Measurements from ENCODE around the gene HAUS5. TPM values are rescaled to one million over a fixed set of nuclear protein-coding genes. Genes with fewer than 3 reads are reported as not detected.

HAUS5 gene
- total RNA-seq, 1 donor from 2014 or later = 6.4 TPM

DNA sequence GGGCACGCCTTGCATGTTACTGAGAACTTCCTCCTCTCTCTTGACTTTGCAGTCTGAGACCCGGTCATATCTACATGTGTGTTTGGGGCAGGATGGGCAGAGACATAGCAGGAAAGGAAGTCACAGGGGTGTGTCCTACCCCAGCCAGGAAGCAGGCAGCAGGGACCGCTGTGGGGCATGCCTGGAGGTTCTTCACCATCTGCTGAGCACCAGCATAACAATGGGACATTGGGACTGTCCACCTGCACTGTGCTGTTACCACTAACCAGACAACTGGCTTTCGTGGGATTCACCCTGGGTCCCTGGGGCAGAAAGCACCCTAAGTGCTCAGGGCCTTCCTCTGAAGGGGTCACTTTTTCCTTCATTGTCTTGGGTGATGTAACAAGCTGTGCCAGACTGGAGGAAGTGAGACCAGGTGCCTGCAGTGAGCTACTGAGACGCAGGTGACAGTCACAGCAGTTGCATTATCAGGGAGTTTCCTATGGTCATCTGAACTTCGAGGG lies 2.6 kb upstream of the HAUS5 start:
- DNase-seq = no peak

DNA sequence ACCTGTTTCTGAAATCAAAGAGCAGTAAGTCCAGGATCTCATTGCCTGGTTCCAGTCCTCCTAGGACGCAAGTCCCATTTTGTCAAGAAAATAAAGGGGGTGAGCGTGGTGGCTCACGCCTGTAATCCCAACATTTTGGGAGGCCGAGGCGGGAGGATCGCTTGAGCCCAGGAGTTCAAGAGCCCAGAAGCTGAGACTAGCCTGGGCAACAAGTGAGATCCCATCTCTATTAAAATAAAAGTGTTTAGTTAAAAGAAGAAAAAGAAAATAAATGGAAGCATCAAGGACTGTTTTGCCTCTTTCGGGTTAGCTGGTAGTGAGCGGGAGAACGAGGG lies 344 bp upstream of the HAUS5 start:
- no peak for DNase-seq

DNA sequence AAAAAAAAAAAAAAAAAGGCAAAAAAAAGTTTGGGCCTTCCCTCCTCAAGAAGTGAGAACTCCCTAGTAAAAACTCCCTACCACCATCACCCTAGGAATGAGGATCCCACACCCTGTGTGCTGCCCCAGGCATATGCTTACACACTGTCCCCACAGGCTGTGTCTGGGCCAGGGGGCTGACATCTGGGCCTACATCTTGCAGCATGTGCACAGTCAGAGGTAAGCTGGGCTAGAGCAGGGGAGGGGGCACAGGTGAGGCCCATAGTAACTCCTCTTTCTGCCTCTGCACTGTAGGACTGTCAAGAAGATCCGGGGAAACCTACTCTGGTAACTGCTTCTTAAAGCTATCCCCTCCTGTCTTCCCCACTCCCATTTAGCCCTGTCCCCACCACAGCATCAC lies 1.0 kb downstream of the HAUS5 start:
- DNase-seq = no peak

GRCh38 chr19:35615036-35615435 lies 2.5 kb downstream of the HAUS5 start:
- DNase-seq = no peak

GRCh38 chr19:35618857-35619256 lies 6.3 kb downstream of the HAUS5 start:
- DNase-seq = no peak

DNA sequence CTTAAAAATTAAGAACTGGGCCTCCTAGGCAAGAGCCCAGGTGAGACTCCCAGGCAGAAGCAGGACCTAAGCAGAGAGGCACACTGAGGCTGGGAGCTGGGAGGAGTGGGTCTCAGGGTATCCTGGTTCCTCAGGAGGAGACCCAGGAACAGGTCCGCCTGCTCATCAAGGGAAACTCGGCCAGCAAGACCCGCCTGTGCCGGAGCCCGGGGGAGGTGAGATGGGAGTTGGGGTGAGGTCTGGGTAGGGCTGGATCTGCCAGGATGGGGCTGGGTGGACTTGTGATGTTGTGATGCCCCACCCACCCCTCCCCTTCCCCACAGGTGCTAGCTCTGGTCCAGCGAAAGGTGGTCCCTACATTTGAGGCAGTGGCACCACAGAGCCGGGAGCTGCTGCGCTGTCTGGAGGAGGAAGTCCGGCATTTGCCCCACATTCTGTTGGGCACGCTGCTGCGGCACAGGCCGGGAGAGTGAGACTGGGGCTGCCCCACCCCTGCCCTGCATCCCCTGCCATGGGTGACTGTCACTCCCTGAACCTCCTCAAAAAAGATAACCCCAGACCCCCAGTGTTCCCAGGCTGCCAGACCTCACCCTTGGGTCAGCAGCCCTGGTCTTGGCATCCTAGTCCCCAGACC lies 6.9 kb downstream of the HAUS5 start:
- no peak for DNase-seq

GRCh38 chr19:35620001-35620400 lies 7.5 kb downstream of the HAUS5 start:
- no peak for DNase-seq

GRCh38 chr19:35621708-35622107 lies 9.2 kb downstream of the HAUS5 start:
- DNase-seq = no peak

DNA sequence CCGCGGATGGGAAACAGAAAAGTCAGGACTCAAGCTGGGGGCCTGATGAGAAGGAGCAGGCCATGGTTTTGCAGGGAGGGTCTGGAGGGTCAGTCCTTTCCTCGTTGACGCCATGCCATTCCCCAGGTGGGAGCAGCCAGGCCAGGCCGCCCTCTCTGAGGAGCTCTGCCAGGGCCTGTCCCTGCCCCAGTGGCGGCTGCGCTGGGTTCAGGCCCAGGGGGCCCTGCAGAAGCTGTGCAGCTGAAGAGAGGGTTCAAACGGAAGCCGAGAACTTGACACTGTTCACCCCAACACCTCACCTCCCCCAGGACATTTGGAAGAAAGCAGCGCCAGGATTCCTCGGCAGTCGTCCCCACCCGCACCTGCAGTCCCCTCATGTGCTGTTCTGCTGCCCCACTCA lies 10.2 kb downstream of the HAUS5 start:
- no peak for DNase-seq

- DNase-seq = no peak
Observed at GRCh38 chr19:35623327-35624010, 10.9 kb downstream of the HAUS5 start.

- DNase-seq = no peak
Observed at GRCh38 chr19:35628264-35628564, 15.7 kb downstream of the HAUS5 start.

DNA sequence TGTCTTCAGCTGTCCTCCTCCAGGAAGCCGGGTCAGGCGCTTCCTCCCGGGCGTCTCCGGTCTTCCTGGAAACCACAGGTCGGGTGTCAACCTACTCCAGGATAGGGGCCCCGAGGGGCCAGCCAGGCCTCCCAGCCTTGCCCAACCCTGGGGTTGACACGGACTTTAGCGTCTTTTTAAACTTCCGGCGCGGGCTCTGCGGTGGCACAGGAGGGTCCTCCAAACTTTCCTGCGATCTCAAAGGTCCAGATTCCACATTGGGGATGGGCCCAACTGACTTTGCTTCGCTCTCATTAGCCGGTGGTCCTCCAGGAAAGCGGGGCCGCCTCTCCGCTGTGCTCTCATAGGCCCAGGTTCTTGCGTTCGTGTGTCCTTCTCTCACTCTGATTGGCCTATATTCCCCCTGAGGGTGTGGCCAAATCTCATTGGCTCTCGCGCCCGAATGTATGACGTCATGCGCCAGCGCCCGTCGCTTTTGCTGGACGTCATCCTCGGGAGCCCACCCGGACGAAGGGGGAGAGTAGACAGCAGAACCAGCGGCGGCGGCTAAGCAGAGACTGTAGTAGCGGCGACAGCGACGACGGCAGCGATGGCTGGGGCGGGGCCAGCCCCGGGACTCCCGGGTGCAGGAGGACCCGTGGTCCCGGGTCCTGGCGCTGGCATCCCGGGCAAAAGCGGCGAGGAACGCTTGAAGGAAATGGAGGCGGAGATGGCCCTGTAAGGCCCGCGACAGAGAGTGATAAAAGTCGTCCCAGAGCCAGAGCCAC lies 16.2 kb downstream of the HAUS5 start, which contains the start of gene RBM42:
TSS of gene RBM42 (plus strand) at position 472 of the 767 bp plus-strand sequence. CDS start at position 590, 118 bp downstream.
- peak; percentile 92 for DNase-seq

- DNase-seq = no peak
Observed at GRCh38 chr19:35629332-35629633, 16.7 kb downstream of the HAUS5 start.

DNA sequence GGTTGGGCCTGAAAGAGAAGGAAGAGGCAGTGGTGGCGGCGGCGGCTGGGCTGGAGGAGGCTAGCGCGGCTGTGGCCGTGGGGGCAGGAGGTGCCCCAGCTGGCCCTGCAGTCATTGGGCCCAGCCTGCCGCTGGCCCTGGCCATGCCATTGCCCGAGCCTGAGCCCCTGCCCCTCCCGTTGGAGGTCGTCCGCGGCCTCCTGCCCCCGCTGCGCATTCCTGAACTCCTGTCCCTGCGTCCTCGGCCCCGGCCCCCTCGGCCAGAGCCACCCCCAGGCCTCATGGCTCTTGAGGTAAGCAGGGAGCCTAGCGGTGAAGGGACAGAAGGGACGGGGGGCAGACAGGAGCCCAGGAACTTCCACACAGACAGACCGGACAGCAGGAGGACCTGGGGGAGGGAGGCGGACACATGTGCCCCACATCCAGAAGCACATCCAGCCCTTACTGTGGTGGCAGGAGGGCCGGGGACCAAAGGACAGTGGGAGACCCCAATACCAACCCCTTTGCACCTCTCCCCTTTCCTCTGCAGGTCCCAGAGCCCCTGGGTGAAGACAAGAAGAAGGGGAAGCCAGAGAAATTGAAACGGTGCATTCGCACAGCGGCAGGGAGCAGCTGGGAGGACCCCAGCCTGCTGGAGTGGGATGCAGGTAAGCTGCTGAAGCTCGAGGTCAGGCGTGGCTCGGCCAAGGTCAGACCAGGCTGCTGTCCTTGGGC lies 21.3 kb downstream of the HAUS5 start:
- DNase-seq = no peak

DNA sequence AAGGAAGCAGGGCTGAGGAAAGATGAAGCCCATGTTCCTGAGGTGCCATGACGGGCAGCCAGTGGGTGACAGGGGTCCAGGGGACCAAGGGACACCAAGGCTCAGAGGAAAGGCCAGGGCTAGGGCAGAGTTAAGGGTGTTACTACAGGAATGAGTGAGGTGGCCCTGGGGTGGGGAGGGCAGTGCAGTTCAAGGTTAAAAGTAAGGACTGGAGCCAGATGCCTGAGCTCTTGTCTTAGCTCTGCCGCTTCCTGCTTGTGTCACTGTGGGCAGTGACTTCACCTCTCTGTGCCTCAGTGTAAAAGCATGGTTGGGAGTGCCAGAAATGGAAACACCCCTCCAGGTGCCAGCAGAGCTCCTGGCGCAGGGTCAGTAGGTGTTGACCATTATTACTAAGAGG lies 24.1 kb downstream of the HAUS5 start:
- no peak for DNase-seq

DNA sequence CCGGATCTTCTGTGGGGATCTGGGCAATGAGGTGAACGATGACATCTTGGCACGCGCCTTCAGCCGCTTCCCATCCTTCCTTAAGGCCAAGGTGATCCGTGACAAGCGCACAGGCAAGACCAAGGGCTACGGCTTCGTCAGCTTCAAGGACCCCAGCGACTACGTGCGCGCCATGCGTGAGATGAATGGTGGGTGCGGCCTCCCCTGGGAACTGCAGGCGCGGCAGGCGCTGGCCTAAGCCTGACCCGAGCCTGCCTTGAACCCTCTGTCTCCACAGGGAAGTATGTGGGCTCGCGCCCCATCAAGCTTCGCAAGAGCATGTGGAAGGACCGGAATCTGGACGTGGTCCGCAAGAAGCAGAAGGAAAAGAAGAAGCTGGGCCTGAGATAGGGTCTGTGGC lies 24.6 kb downstream of the HAUS5 start:
- no peak for DNase-seq

DNA sequence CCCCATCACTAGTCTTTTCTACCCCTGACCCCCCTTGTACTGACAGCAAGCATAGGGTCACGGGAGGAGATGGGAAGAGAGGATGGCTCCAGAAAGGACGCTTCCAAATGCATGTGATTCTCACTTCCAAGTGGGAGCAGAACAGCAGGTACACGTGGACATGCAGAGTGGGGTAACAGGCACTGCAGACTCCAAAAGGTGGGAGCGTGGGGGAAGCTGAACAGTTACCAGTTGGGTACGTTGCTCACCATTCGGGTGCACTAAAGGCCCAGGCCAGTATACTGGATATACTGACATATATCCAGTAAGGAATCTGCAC lies 26.7 kb downstream of the HAUS5 start:
- no peak for DNase-seq

DNA sequence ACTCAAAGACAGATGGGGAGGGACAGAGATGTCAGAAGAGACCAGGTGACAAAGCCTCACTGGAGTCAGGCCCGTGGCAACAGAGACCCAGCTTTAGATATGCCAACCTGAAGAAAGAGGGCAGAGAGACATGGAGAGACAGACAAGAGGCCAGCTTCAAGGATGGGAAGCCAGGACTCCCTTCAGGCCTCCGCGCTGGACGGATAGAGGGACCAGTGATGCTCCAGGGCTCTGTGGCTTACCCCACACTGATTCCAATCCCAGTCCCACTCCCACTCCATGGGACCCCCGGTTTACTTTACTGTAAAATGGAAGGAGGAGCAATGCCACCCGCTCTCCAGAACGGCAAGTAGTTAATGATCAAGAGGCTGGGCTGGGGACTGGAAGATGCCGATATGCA lies 27.3 kb downstream of the HAUS5 start:
- DNase-seq = no peak

DNA sequence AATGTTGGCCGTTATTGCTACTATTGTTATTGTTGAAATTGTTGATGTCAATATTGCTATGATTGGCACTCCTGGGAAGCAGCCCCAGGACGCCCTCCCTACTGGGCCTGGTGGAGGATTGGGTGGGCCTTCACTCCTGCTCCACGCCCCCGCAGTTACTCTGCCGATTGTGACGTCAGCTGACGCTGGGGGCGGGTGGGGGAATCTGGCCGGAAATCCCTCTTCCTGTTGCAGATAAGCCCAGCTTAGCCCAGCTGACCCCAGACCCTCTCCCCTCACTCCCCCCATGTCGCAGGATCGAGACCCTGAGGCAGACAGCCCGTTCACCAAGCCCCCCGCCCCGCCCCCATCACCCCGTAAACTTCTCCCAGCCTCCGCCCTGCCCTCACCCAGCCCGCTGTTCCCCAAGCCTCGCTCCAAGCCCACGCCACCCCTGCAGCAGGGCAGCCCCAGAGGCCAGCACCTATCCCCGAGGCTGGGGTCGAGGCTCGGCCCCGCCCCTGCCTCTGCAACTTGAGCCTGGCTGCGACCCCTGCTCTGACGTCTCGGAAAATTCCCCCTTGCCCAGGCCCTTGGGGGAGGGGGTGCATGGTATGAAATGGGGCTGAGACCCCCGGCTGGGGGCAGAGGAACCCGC lies 29.1 kb downstream of the HAUS5 start, which contains the start of gene ETV2:
TSS of gene ETV2 (plus strand) at position 231 of the 637 bp plus-strand sequence. CDS start 716 bp downstream, outside the sequence.
- DNase-seq = no peak

GRCh38 chr19:35642312-35642711 lies 29.8 kb downstream of the HAUS5 start:
- DNase-seq = no peak

DNA sequence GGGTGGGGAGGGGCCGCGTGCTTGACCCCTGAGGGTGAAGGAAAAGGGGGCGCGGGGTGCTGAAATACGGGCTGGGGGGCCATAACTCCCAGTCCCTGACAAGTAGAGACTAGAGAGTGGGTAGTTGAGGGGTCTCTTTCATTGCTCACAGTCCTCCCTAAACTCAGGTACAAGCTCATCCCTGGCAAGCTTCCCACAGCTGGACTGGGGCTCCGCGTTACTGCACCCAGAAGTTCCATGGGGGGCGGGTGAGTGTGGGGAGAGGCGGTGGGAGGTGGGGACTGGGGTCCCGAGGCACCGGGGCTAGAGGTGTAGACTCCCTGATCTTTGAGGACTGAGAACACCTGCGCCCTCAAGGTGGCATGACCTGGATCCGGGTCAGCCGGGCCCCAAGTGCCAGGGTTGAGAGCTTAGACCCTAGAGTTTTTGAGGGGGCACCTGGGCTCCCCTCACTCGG lies 30.3 kb downstream of the HAUS5 start:
- no peak for DNase-seq
